Ovary (tissue), 3 donors: ENCODE results near the gene SLC16A3.

Experiments used
- CTCF ChIP-seq, 3 donors: fragments of 450-650 bp in 2 of 3; fragments of 200-600 bp in 1 of 3; IDR thresholded peaks; one replicate each; pipeline versions ENCODE4 v1.5.1 to v1.8.0; 2016 to 2022; ENCODE audit warnings: antibody characterized with exemption in 3 of 3, mild to moderate bottlenecking in 1 of 3
- POLR2A ChIP-seq: fragments of 450-650 bp; IDR thresholded peaks from one replicate; pipeline ENCODE4 v1.6.1; 2017; ENCODE audit warnings: antibody characterized with exemption, mild to moderate bottlenecking, moderate library complexity
- donor health status: DM: no; HTN: no; CAD: no.

DNA sequence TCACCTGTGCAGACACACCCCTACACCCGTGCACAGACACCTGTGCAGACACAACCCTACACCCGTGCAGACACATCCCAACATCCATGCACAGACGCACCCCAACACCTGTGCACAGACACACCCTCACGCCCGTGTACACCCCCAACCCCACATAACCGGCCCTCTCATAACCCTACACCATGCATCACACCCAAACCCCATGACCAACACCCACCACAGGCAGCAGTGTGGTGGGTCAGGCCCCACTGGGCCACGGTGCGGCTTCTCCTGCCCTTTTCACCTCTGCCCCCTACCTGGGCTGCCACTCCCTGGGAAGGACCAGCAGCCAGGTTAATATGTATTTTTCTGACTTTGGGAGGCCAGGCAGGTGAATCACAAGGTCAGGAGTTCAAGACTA is 4.2 kb upstream of the SLC16A3 start:
- TF ChIP-seq POLR2A (no peak), CTCF (IDR thresholded peaks at IDR 0.05) (no peak)
